ENCODE measurements around the gene GSTA4. TPM values are rescaled to one million over a fixed set of nuclear protein-coding genes. Genes with fewer than 3 reads are reported as not detected.

GSTA4 gene
- total and polyA plus RNA-seq, 2 experiments from 2014 or later: 19.3 to 29.9 TPM

DNA sequence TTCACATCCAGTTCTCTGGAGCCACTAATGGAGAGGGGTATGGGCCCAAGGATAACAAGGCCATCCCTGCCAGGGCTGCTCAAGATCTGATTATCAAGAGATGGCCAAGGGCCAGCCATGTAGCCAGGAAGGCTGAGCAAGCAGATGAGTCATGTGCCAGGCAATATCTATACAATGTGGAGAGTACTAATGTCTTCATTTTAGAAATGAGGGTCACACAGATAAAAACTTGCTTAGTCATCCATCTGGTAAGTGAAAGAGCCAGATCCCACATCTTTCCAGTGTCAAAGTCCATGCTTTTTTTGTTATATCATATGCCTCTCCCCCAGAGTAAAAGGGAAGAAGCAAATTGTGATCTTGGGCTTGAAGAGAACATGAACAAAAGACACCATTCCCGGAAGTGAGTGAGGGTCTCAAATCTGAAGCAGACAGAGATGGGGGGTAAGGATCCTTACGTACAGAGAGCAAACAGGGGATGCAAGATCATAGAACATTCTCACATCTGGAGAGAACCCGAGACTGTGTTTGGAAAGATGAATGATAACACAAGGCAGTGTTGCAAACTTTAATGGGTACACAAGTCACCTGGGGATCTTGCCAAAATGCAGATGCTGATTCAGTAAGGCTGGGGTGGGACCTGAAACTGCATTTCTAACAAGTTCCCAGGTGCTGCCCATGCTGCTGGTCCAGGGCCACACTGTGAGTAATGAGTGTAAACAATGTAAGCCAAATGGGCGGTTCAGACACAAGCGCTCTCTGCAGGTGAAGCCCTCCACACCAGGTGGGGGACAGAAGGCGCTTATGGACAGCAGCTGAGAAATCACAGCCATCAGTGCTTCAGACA lies 65.5 kb downstream of the GSTA4 start:
- no peak overlapping the region for H3K4me2 ChIP-seq

More for the DNA sequence above, 65.5 kb downstream of the GSTA4 start:
- Mint-ChIP-seq H3K27ac (no peak overlapping the region), H3K4me3 (no peak overlapping the region), H3K4me1 (peaks cover 7% of the 10 kb centered on the region), H3K36me3 (ENCODE audit: low read depth) (peaks cover 7% of the 10 kb centered on the region; the same call in 2 of the 3 replicates), H3K9me3 (peaks cover 20% of the 10 kb centered on the region), H3K27me3 (ENCODE audit: insufficient read depth, low read depth, poor library complexity) (no peaks in the 10 kb centered on the region)
- Histone ChIP-seq H3F3A (replicated peaks; ENCODE audit: low read depth) (no peaks in the 10 kb centered on the region), H3K9me2 (ENCODE audit: insufficient read depth) (0 out of 2 replicates have a peak, but pooled peaks cover 2% of the 10 kb centered on the region), H3K36me3 (ENCODE audit: insufficient read depth) (no peaks in the 10 kb centered on the region), H2AFZ (no peak overlapping the region), H3K27me3 (ENCODE audit: insufficient read depth) (no peaks in the 10 kb centered on the region), H3K4me3 (no peak overlapping the region), H3K27ac (ENCODE audit: low read depth) (no peak overlapping the region), H3K79me2 (replicated peaks; ENCODE audit: insufficient read depth) (no peaks in the 10 kb centered on the region), H4K20me1 (replicated peaks; ENCODE audit: insufficient read depth) (no peaks in the 10 kb centered on the region), H3K4me1 (ENCODE audit: insufficient read depth) (0 out of 2 replicates have a peak, but pooled peaks cover 3% of the 10 kb centered on the region)
- TF ChIP-seq NANOG (IDR thresholded peaks at IDR 0.05; ENCODE audit: borderline replicate concordance) (no peak), POLR2AphosphoS5 (IDR thresholded peaks at IDR 0.05; ENCODE audit: low read depth) (no peak), JUNB (IDR thresholded peaks at IDR 0.05; ENCODE audit: unreplicated experiment) (no peak), EZH2phosphoT487 (IDR thresholded peaks at IDR 0.05; ENCODE audit: unreplicated experiment) (no peak), ZNF331 (CRISPR knock-in tag; IDR thresholded peaks at IDR 0.05; ENCODE audit: low read depth) (no peak), ZNF114 (CRISPR knock-in tag; IDR thresholded peaks at IDR 0.05) (no peak), CREB1 (CRISPR knock-in tag; IDR thresholded peaks at IDR 0.05; ENCODE audit: low read depth) (no peak), STAT1 (IDR thresholded peaks at IDR 0.05; ENCODE audit: unreplicated experiment) (no peak), EZH2 (IDR thresholded peaks at IDR 0.05; ENCODE audit: low read depth, unreplicated experiment) (no peak)
- TF ChIP-seq, protein P1, sequence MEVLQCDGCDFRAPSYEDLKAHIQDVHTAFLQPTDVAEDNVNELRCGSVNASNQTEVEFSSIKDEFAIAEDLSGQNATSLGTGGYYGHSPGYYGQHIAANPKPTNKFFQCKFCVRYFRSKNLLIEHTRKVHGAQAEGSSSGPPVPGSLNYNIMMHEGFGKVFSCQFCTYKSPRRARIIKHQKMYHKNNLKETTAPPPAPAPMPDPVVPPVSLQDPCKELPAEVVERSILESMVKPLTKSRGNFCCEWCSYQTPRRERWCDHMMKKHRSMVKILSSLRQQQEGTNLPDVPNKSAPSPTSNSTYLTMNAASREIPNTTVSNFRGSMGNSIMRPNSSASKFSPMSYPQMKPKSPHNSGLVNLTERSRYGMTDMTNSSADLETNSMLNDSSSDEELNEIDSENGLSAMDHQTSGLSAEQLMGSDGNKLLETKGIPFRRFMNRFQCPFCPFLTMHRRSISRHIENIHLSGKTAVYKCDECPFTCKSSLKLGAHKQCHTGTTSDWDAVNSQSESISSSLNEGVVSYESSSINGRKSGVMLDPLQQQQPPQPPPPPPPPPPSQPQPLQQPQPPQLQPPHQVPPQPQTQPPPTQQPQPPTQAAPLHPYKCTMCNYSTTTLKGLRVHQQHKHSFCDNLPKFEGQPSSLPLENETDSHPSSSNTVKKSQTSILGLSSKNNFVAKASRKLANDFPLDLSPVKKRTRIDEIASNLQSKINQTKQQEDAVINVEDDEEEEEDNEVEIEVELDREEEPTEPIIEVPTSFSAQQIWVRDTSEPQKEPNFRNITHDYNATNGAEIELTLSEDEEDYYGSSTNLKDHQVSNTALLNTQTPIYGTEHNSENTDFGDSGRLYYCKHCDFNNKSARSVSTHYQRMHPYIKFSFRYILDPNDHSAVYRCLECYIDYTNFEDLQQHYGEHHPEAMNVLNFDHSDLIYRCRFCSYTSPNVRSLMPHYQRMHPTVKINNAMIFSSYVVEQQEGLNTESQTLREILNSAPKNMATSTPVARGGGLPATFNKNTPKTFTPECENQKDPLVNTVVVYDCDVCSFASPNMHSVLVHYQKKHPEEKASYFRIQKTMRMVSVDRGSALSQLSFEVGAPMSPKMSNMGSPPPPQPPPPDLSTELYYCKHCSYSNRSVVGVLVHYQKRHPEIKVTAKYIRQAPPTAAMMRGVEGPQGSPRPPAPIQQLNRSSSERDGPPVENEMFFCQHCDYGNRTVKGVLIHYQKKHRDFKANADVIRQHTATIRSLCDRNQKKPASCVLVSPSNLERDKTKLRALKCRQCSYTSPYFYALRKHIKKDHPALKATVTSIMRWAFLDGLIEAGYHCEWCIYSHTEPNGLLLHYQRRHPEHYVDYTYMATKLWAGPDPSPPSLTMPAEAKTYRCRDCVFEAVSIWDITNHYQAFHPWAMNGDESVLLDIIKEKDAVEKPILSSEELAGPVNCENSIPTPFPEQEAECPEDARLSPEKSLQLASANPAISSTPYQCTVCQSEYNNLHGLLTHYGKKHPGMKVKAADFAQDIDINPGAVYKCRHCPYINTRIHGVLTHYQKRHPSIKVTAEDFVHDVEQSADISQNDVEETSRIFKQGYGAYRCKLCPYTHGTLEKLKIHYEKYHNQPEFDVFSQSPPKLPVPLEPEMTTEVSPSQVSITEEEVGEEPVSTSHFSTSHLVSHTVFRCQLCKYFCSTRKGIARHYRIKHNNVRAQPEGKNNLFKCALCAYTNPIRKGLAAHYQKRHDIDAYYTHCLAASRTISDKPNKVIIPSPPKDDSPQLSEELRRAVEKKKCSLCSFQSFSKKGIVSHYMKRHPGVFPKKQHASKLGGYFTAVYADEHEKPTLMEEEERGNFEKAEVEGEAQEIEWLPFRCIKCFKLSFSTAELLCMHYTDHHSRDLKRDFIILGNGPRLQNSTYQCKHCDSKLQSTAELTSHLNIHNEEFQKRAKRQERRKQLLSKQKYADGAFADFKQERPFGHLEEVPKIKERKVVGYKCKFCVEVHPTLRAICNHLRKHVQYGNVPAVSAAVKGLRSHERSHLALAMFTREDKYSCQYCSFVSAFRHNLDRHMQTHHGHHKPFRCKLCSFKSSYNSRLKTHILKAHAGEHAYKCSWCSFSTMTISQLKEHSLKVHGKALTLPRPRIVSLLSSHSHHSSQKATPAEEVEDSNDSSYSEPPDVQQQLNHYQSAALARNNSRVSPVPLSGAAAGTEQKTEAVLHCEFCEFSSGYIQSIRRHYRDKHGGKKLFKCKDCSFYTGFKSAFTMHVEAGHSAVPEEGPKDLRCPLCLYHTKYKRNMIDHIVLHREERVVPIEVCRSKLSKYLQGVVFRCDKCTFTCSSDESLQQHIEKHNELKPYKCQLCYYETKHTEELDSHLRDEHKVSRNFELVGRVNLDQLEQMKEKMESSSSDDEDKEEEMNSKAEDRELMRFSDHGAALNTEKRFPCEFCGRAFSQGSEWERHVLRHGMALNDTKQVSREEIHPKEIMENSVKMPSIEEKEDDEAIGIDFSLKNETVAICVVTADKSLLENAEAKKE (CRISPR knock-in tag; IDR thresholded peaks at IDR 0.05): no peak
- TF ChIP-seq, protein P2, sequence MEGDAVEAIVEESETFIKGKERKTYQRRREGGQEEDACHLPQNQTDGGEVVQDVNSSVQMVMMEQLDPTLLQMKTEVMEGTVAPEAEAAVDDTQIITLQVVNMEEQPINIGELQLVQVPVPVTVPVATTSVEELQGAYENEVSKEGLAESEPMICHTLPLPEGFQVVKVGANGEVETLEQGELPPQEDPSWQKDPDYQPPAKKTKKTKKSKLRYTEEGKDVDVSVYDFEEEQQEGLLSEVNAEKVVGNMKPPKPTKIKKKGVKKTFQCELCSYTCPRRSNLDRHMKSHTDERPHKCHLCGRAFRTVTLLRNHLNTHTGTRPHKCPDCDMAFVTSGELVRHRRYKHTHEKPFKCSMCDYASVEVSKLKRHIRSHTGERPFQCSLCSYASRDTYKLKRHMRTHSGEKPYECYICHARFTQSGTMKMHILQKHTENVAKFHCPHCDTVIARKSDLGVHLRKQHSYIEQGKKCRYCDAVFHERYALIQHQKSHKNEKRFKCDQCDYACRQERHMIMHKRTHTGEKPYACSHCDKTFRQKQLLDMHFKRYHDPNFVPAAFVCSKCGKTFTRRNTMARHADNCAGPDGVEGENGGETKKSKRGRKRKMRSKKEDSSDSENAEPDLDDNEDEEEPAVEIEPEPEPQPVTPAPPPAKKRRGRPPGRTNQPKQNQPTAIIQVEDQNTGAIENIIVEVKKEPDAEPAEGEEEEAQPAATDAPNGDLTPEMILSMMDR (conservative IDR thresholded peaks at IDR 0.05; ENCODE audit: low read depth in 2 of 2): no peak
- TF ChIP-seq, protein P3, sequence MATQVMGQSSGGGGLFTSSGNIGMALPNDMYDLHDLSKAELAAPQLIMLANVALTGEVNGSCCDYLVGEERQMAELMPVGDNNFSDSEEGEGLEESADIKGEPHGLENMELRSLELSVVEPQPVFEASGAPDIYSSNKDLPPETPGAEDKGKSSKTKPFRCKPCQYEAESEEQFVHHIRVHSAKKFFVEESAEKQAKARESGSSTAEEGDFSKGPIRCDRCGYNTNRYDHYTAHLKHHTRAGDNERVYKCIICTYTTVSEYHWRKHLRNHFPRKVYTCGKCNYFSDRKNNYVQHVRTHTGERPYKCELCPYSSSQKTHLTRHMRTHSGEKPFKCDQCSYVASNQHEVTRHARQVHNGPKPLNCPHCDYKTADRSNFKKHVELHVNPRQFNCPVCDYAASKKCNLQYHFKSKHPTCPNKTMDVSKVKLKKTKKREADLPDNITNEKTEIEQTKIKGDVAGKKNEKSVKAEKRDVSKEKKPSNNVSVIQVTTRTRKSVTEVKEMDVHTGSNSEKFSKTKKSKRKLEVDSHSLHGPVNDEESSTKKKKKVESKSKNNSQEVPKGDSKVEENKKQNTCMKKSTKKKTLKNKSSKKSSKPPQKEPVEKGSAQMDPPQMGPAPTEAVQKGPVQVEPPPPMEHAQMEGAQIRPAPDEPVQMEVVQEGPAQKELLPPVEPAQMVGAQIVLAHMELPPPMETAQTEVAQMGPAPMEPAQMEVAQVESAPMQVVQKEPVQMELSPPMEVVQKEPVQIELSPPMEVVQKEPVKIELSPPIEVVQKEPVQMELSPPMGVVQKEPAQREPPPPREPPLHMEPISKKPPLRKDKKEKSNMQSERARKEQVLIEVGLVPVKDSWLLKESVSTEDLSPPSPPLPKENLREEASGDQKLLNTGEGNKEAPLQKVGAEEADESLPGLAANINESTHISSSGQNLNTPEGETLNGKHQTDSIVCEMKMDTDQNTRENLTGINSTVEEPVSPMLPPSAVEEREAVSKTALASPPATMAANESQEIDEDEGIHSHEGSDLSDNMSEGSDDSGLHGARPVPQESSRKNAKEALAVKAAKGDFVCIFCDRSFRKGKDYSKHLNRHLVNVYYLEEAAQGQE (IDR thresholded peaks at IDR 0.05; ENCODE audit: unreplicated experiment): no peak
- TF ChIP-seq, protein P4, sequence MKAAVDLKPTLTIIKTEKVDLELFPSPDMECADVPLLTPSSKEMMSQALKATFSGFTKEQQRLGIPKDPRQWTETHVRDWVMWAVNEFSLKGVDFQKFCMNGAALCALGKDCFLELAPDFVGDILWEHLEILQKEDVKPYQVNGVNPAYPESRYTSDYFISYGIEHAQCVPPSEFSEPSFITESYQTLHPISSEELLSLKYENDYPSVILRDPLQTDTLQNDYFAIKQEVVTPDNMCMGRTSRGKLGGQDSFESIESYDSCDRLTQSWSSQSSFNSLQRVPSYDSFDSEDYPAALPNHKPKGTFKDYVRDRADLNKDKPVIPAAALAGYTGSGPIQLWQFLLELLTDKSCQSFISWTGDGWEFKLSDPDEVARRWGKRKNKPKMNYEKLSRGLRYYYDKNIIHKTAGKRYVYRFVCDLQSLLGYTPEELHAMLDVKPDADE (IDR thresholded peaks at IDR 0.05): no peak
- DNase-seq (ENCODE audit: low spot score) (no peak), ATAC-seq (no peak)
